H1 (cell line): ENCODE results near the gene BASP1. TPM values are rescaled to one million over a fixed set of nuclear protein-coding genes. Genes with fewer than 3 reads are reported as not detected.

Experiments
- BACH1 ChIP-seq: IDR thresholded peaks from 2 replicates; pipeline ENCODE4 v1.6.1; 2012; ENCODE audit warnings: low read length, improper control_type of control experiment
- EGR1 ChIP-seq: IDR thresholded peaks from 2 replicates; pipeline ENCODE4 v1.6.1; 2011; ENCODE audit warnings: low read depth, low read length, borderline replicate concordance
- HDAC6 ChIP-seq: IDR thresholded peaks from one replicate; pipeline ENCODE4 v1.7.1; 2012; ENCODE audit warnings: low read depth, mild to moderate bottlenecking, inconsistent platforms, low read length, moderate library complexity
- MAFK ChIP-seq: IDR thresholded peaks from 2 replicates; pipeline ENCODE4 v1.6.1; 2012; ENCODE audit warnings: low read depth, mild to moderate bottlenecking, improper control_type of control experiment, low read length
- POLR2A ChIP-seq, 2 experiments: IDR thresholded peaks; 1 replicate in 1 of 2; 2 replicates in 1 of 2; pipeline ENCODE4 v1.6.1; 2011; ENCODE audit warnings: low read depth in 2 of 2, low read length in 2 of 2, mild to moderate bottlenecking in 2 of 2; ENCODE audit errors: control extremely low read depth in 1 of 2
- SAP30 ChIP-seq: fragments of 300-600 bp; sonication (generic); IDR thresholded peaks from 2 replicates; pipeline ENCODE4 v1.7.1; 2012; ENCODE audit warnings: low read length, moderate library complexity, mild to moderate bottlenecking, inconsistent platforms; ENCODE audit not compliant: insufficient read depth, insufficient replicate concordance
- TEAD4 ChIP-seq: IDR thresholded peaks from 2 replicates; pipeline ENCODE4 v1.6.1; 2012; ENCODE audit warnings: low read depth, low read length, inconsistent platforms, mixed read lengths
- polyA plus RNA-seq, 7 experiments: library from polyadenylated mRNA; depleted of rRNA in 3 of 7; stranded (reverse) in 5 of 7; unstranded in 2 of 7; fragments of >200 nt in 5 of 7; fragments of 200-250 nt in 2 of 7; gene quantifications; 1 replicate in 5 of 7; 2 replicates in 1 of 7; 4 replicates in 1 of 7; pipeline versions ENCODE4 v1.2.1 to v1.2.3, GENCODE V29; 2011 to 2013; ENCODE audit warnings: missing spikeins in 2 of 7, mixed read lengths in 2 of 7
- total RNA-seq: library from RNA; stranded (reverse); fragmentation: NEBNext Ultra II Directional; extraction: Animal tissue kit (Norgen Biotek cat#: 25700); gene quantifications from 2 replicates; pipeline ENCODE4 v1.2.1, GENCODE V29; 2021

The BASP1 gene
- total and polyA plus RNA-seq, 2 of the 8 experiments (the other 6 are each of a cell fraction or from before 2014, with no cell fraction given): 95.2 to 104 TPM

DNA sequence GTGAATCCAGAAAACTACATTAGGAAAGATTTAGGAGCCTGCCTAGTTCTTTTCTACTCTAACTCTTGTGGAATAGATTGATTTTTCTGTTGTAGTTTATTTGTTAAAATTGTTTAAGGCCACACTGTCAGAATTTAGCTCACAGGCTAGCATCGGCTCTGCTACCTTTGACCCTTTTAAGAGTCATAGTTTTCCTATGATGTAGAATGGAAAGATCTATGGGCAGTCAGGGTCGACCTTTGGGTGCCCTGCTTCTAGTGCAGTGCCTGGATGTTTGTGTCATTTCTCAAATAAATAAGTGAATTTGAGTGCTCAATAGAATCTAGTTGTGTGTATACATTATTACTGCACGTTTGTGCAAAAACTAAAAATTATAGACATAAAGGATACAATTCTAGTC lies 38.7 kb downstream of the BASP1 start (continued):
- TF ChIP-seq SAP30 (no peak), TEAD4 (no peak), POLR2A (IDR thresholded peaks at IDR 0.05; ENCODE audit: control extremely low read depth in 1 of 2, low read depth in 2 of 2, low read length in 2 of 2) (no peak), EGR1 (no peak), MAFK (no peak), HDAC6 (no peak), BACH1 (no peak)
